Ascending aorta (tissue), 2 donors: ENCODE data around the gene MYCL. TPM values are rescaled to one million over a fixed set of nuclear protein-coding genes. Genes with fewer than 3 reads are reported as not detected.

Source experiments
- DNase-seq, 2 donors: peaks; one replicate each; pipeline ENCODE4 v3.0.0-alpha.2; 2019; ENCODE audit warnings: low spot score in 2 of 2
- H3K27ac ChIP-seq, 2 donors: fragments of 200-600 bp; sonication (generic); one replicate each; pipeline ENCODE4 v1.5.1; 2016 to 2017; ENCODE audit warnings: mild to moderate bottlenecking in 1 of 2
- H3K27me3 ChIP-seq: fragments of 200-600 bp; sonication (generic); one replicate; pipeline ENCODE4 v1.5.1; 2017
- H3K36me3 ChIP-seq, 2 donors: fragments of 200-600 bp; sonication (generic); one replicate each; pipeline ENCODE4 v1.5.1; 2016
- H3K4me1 ChIP-seq, 2 donors: fragments of 200-600 bp; sonication (generic); one replicate each; pipeline ENCODE4 v1.5.1; 2016 to 2017; ENCODE audit warnings: mild to moderate bottlenecking in 1 of 2
- H3K4me3 ChIP-seq, 2 donors: fragments of 200-600 bp; sonication (generic); one replicate each; pipeline ENCODE4 v1.5.1; 2016 to 2017; ENCODE audit warnings: mild to moderate bottlenecking in 1 of 2
- H3K9me3 ChIP-seq, 2 donors: fragments of 200-600 bp; sonication (generic); one replicate each; pipeline ENCODE4 v1.5.1; 2016
- intact Hi-C: fragments of 100-400 bp; cut with DNase I; formaldehyde crosslinking; loops from one replicate; pipeline ENCODE4 v1.15.1; 2023
- total RNA-seq: library from RNA; depleted of rRNA; stranded (reverse); fragments of >200 nt; gene quantifications from one replicate; pipeline ENCODE4 v1.1.0, GENCODE V29; 2016
- TF ChIP-seq, protein P1 (sequence below), 3 experiments: fragments of 200-600 bp in 2 of 3; fragments of 450-650 bp in 1 of 3; sonication (generic) in 2 of 3; IDR thresholded peaks; one replicate each; pipeline ENCODE4 v1.5.1; 2016 to 2019; ENCODE audit warnings: antibody characterized with exemption in 3 of 3, mild to moderate bottlenecking in 1 of 3, moderate library complexity in 1 of 3

Gene MYCL, protein sequence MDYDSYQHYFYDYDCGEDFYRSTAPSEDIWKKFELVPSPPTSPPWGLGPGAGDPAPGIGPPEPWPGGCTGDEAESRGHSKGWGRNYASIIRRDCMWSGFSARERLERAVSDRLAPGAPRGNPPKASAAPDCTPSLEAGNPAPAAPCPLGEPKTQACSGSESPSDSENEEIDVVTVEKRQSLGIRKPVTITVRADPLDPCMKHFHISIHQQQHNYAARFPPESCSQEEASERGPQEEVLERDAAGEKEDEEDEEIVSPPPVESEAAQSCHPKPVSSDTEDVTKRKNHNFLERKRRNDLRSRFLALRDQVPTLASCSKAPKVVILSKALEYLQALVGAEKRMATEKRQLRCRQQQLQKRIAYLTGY
- total RNA-seq: 22.1 TPM

DNA sequence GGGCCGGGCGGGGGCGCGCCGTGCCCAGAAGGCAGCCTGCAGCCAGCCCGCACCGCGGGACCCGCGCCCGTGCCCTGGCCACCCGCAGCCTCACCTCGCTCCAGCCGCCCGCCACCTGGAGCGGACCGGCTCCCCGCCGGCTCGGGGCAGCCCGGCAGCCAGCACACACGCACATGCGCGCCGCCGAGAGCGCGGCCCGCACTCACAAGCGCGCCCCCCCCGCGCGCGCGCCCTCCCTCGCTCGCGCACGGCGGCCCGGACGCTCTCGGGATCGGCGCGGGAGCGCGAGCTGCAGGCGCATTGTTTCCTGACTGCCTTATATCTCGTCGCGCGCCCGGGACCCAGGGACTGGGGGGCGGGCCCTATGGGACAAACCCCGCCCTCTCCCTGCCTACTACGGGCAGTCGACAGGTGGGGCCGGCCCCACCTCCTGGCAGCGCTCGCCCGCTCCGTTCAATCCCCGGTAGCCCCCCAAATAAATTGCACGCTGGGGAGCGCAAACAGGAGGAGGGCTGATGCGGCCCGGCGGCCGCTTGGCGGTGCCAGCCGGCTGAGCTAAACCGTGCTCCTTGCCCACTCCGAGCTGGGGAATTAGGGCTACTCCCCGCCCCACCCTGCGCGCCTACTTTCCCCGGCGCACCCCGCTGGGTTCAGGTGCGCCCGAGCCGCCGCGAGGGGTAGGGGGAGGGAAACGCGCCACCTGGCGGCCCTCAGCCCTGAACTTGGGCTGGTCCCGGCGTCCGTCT is at the start of gene MYCL:
Gene MYCL (minus strand): TSS at position 204 of the 746 bp plus-strand sequence. CDS start 483 bp downstream, outside the sequence.
- Histone ChIP-seq H3K36me3 (no peaks in the 10 kb centered on the region), H3K4me1 (peaks cover 3 to 9% of the 10 kb centered on the region in 2 donors), H3K9me3 (no peaks in the 10 kb centered on the region), H3K27ac (no peak within 1 kb of the TSS), H3K27me3 (no peaks in the 10 kb centered on the region), H3K4me3 (peak within 1 kb of the TSS; percentile 64 to 72)
- peak in 1 of 2 donors; percentile 69 for DNase-seq
- TF ChIP-seq, protein P1, sequence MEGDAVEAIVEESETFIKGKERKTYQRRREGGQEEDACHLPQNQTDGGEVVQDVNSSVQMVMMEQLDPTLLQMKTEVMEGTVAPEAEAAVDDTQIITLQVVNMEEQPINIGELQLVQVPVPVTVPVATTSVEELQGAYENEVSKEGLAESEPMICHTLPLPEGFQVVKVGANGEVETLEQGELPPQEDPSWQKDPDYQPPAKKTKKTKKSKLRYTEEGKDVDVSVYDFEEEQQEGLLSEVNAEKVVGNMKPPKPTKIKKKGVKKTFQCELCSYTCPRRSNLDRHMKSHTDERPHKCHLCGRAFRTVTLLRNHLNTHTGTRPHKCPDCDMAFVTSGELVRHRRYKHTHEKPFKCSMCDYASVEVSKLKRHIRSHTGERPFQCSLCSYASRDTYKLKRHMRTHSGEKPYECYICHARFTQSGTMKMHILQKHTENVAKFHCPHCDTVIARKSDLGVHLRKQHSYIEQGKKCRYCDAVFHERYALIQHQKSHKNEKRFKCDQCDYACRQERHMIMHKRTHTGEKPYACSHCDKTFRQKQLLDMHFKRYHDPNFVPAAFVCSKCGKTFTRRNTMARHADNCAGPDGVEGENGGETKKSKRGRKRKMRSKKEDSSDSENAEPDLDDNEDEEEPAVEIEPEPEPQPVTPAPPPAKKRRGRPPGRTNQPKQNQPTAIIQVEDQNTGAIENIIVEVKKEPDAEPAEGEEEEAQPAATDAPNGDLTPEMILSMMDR (IDR thresholded peaks at IDR 0.05): peak; percentile 41 to 79 (median 65)
- intact Hi-C loops: loop anchor here (1.0 kb wide), 1 partner anchor 86 kb away; no protein-coding TSS in a partner anchor

DNA sequence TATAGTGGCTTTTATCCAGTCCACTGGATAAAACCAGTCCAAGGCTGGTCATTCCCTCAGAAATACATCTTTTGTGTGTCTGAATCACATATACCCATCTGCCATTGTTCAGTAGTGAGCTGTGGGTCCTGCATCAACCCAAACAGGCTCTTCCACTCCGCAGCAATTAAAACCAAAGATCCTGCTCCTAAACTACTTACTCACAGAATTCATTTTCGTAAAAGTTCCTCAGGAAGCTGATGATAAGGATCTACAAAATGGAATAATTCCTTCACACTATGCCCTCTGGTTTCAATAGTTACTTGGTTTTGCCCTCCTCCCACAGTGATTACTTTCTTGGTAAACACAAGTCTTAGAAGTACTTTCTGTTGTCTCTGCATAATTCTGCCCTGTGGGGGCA is 48.2 kb upstream of the MYCL start:
- TF ChIP-seq, protein P1 (IDR thresholded peaks at IDR 0.05): no peak
- Histone ChIP-seq H3K36me3 (no peaks in the 10 kb centered on the region), H3K27me3 (no peaks in the 10 kb centered on the region), H3K4me1 (peaks cover 0 to 2% of the 10 kb centered on the region in 2 donors), H3K4me3 (no peak overlapping the region), H3K27ac (no peak overlapping the region), H3K9me3 (no peaks in the 10 kb centered on the region)
- intact Hi-C loops: loop anchor here (10.0 kb wide), 2 partner anchors 65 to 85 kb away; partner anchors contain the start of gene TRIT1
- DNase-seq: no peak

DNA sequence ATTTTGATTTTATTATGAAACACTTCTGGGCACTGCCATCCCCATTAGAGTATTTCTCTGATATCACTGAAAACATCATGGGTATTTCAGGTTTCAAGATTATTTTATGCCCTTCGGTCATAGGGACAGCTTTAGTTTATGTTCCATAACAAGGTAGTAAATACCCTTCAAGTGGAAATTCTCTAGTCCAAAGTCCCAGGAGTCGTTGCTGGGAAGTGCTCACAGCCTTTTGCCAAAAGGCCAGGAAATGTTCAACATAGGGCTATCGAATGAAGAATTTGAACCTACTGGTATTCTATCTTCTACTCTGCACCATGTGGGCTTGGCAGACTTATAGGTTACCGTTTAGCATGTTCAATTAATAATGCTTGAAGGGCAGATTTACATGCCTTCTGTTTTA is 45.5 kb upstream of the MYCL start:
- Histone ChIP-seq H3K9me3 (no peaks in the 10 kb centered on the region), H3K4me3 (no peak overlapping the region), H3K27ac (no peak overlapping the region), H3K36me3 (no peaks in the 10 kb centered on the region), H3K27me3 (no peaks in the 10 kb centered on the region), H3K4me1 (no peaks in the 10 kb centered on the region)
- intact Hi-C loops: no loop called here
- TF ChIP-seq, protein P1 (IDR thresholded peaks at IDR 0.05): no peak
- DNase-seq: no peak

DNA sequence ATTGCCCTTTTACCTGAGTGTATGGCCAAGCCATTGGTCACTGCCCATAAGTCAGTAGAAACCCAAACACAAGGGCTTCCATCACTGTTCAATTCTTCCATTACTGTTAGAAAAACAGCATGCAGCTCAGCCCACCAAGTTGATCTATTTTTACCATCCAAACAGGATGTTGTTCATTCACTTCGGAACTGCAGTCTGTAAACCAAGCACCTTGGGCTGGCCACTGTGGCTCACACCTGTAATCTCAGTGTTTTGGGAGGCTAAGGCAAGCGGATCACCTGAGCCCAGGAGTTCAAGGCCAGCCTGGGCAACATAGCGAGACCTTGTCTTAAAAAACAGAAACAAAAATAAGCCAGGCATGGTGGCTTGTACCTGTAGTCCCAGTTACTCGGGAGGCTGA is 44.5 kb upstream of the MYCL start:
- H3K36me3 ChIP-seq: no peaks in the 10 kb centered on the region
- TF ChIP-seq, protein P1 (IDR thresholded peaks at IDR 0.05): no peak
- DNase-seq: no peak
- H3K27ac ChIP-seq: no peak overlapping the region
- H3K4me1 ChIP-seq: no peaks in the 10 kb centered on the region
- H3K27me3 ChIP-seq: no peaks in the 10 kb centered on the region
- intact Hi-C loops: no loop called here
- H3K4me3 ChIP-seq: no peak overlapping the region
- no peaks in the 10 kb centered on the region for H3K9me3 ChIP-seq

DNA sequence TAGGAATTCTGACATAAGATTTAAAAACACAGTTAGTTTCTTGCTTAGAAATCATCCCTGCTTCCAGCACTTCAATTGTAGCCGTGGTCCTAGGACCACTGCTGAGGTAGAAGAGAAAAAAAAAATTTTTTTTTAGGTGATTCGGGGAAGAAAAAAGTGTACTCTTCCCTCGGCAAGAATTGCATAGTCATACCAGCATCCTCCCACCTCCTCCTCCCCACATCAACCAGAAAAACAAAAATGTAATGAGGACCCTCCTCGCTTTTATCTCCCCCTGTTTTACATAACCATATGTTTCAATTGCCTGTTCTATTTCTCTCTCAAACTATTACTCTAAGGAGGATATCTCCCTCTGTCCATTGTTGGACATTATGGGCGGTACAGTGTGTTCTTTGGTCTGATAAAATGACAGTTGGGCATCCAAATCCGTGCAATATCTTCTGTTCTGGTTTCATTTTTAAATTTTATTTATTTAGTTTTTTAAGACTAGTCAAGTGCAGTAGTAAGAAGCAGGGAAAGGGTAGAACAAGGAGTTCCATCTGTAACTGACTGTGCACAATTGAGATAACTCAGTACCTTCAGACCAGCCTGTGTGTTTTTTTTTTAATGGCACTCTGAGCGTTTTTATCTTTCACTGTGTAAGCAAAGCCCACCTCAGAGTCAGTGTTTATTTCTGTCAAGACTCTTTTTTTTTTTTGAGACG is 42.8 kb upstream of the MYCL start:
- Histone ChIP-seq H3K4me1 (no peaks in the 10 kb centered on the region), H3K36me3 (no peaks in the 10 kb centered on the region), H3K9me3 (no peaks in the 10 kb centered on the region), H3K27ac (no peak overlapping the region), H3K4me3 (no peak overlapping the region), H3K27me3 (no peaks in the 10 kb centered on the region)
- TF ChIP-seq, protein P1 (IDR thresholded peaks at IDR 0.05): no peak
- no peak for DNase-seq
- intact Hi-C loops: no loop called here
